Activated B cell treated with CpG ODN at 0.5 μM for 24 hours (primary cell): ENCODE data around the gene RFESD. TPM values are rescaled to one million over a fixed set of nuclear protein-coding genes. Genes with fewer than 3 reads are reported as not detected.
"Not testable (repeated sequence)": the region's sequence is repeated elsewhere in the genome, so short reads cannot be mapped to it uniquely, and the experiment has no call there.

ENCODE experiments used
- ATAC-seq: fragments of 200-7000 bp; cut with Tn5 transposase; one replicate; pipeline ENCODE4 v1.10.0; 2021; ENCODE audit warnings: low read depth, mild to moderate bottlenecking, moderate library complexity
- CTCF ChIA-PET: fragments of 350-600 bp; sonication (Branson Sonifier 250); formaldehyde crosslinking; loops from one replicate; lab custom pipeline; 2021; ENCODE audit warnings: antibody characterized with exemption; lab: Charles Lee
- POLR2A ChIA-PET: fragments of 350-600 bp; sonication (Branson Sonifier 250); formaldehyde crosslinking; loops from one replicate; lab custom pipeline; 2021; ENCODE audit warnings: antibody characterized with exemption; lab: Charles Lee
- DNase-seq: peaks from one replicate; pipeline ENCODE4 v3.0.0; 2022
- H3K27ac Mint-ChIP-seq: one replicate; pipeline ENCODE4 v1.8.0; 2020; ENCODE audit warnings: mixed read lengths
- H3K27me3 Mint-ChIP-seq: one replicate; pipeline ENCODE4 v1.8.0; 2021; ENCODE audit warnings: mixed read lengths
- H3K36me3 Mint-ChIP-seq: one replicate; pipeline ENCODE4 v1.8.0; 2021; ENCODE audit warnings: low read depth, mixed read lengths
- H3K4me1 Mint-ChIP-seq: one replicate; pipeline ENCODE4 v1.8.0; 2021; ENCODE audit warnings: mixed read lengths
- H3K4me3 Mint-ChIP-seq: one replicate; pipeline ENCODE4 v1.8.0; 2020; ENCODE audit warnings: mild to moderate bottlenecking, mixed read lengths
- H3K9me3 Mint-ChIP-seq: one replicate; pipeline ENCODE4 v1.8.0; 2020; ENCODE audit warnings: mixed read lengths
- intact Hi-C: fragments of 100-400 bp; cut with micrococcal nuclease; formaldehyde crosslinking; loops from one replicate; pipeline ENCODE4 v1.15.1; 2024
- total RNA-seq: library from RNA; stranded (reverse); gene quantifications from 2 replicates; pipeline ENCODE4 v1.2.3, GENCODE V29; 2022
- TF ChIP-seq, protein P1 (sequence below): fragments of 200-600 bp; IDR thresholded peaks from one replicate; pipeline ENCODE4 v1.8.0; 2022; ENCODE audit warnings: antibody characterized with exemption, mild to moderate bottlenecking

The RFESD gene
- total RNA-seq, 1 donor from 2014 or later = 1.8 TPM

DNA sequence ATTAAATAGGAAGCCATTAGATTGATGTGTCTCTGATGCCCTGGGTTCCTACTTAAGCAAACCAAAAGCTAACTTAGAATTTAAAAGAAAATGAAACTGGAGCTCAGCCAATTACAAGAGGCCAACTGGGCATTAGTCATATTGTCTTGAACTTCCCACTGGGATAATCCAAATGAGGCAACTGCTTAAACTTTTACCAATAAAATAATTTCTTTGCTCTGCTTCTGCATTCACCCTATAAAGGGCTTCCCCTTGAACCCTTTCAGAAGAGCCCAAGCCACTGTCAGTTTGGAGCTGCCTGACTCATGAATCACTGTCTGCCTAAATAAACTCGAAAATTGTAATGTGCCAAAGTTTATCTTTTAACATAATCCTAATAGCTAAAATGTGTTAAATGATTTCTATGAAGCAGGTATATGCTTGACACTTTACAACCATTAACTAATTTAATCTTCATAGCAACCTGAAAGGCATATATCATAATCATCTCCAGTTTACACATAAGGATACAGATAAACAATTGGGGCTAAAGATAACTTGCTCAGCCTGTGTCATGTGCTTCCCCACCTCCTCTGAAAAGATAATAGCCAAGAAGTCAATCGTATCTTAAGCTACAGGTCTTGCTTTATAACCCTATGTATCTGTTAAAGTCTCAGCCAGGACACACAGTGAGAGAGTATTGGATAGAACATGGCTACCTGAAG, 15.2 kb upstream of the RFESD start:
- POLR2A ChIA-PET = interaction anchor here (0.9 to 2.0 kb wide), 5 partner anchors 8 to 129 kb away, joined by 3 to 18 read pairs (median 7); partner anchors contain the start of genes ARSK, RFESD and SKIC3
- Mint-ChIP-seq H3K4me3 (no peak overlapping the region), H3K4me1 (peaks cover 10% of the 10 kb centered on the region), H3K27me3 (peaks cover 1% of the 10 kb centered on the region), H3K9me3 (peaks cover 12% of the 10 kb centered on the region), H3K36me3 (no peaks in the 10 kb centered on the region), H3K27ac (peak overlapping the region; percentile 92)
- TF ChIP-seq, protein P1, sequence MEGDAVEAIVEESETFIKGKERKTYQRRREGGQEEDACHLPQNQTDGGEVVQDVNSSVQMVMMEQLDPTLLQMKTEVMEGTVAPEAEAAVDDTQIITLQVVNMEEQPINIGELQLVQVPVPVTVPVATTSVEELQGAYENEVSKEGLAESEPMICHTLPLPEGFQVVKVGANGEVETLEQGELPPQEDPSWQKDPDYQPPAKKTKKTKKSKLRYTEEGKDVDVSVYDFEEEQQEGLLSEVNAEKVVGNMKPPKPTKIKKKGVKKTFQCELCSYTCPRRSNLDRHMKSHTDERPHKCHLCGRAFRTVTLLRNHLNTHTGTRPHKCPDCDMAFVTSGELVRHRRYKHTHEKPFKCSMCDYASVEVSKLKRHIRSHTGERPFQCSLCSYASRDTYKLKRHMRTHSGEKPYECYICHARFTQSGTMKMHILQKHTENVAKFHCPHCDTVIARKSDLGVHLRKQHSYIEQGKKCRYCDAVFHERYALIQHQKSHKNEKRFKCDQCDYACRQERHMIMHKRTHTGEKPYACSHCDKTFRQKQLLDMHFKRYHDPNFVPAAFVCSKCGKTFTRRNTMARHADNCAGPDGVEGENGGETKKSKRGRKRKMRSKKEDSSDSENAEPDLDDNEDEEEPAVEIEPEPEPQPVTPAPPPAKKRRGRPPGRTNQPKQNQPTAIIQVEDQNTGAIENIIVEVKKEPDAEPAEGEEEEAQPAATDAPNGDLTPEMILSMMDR = no peak
- intact Hi-C loops = no loop called here
- CTCF ChIA-PET = interaction anchor here (1.0 to 1.7 kb wide), 4 partner anchors 10 to 160 kb away, joined by 3 to 6 read pairs (median 4); no protein-coding TSS in a partner anchor
- ATAC-seq (peak; percentile 3), DNase-seq (no peak)

DNA sequence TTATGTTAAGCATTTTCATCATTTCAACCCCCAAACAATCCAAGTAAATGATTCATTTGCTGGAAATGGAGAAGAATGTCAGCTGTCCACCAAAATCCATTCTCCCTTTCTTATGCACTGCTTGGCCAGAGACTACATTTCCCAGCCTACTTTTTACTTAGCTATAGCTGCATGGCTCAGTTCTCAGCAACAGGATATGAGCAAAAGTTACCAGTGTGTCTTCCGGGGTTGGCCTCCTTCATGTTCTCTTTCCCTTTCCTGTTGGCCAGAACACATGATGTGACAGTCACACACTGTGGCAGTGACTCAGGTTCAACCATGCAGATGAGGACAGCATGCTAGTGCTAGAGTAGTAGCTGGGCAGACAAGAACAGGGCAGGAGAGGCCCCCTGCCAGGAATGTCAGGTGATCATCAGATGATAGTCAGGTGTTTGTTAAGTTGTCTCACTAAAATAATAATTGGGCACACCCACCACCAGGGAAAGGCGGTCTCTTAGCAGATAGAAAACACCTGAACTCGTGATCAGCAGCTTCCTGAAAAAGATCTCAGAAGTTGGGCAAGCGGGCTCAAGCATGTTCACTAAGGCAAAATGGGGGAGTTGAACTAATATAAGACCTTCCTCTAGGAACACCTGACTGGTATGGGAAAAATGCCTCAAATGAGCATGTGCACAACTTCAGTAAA, 14.4 kb upstream of the RFESD start:
- Mint-ChIP-seq H3K4me3 (peak overlapping the region; percentile 24), H3K27me3 (peaks cover 1% of the 10 kb centered on the region), H3K36me3 (no peaks in the 10 kb centered on the region), H3K27ac (peak overlapping the region; percentile 92), H3K4me1 (peaks cover 10% of the 10 kb centered on the region), H3K9me3 (peaks cover 12% of the 10 kb centered on the region)
- DNase-seq = no peak
- intact Hi-C loops = loop anchor here (1.0 kb wide), 3 partner anchors 11 to 329 kb away; partner anchors contain the start of genes ELL2 and RFESD
- TF ChIP-seq, protein P1 = no peak
- ATAC-seq = peak; percentile 97
- ChIA-PET CTCF (interaction anchor here (1.1 to 1.7 kb wide), 3 partner anchors 10 to 149 kb away, joined by 3 to 6 read pairs (median 4); no protein-coding TSS in a partner anchor), POLR2A (interaction anchor here (0.6 to 2.0 kb wide), 7 partner anchors 9 to 1551 kb away, joined by 3 to 18 read pairs (median 5); partner anchors contain the start of genes ARSK, RFESD and SKIC3)

DNA sequence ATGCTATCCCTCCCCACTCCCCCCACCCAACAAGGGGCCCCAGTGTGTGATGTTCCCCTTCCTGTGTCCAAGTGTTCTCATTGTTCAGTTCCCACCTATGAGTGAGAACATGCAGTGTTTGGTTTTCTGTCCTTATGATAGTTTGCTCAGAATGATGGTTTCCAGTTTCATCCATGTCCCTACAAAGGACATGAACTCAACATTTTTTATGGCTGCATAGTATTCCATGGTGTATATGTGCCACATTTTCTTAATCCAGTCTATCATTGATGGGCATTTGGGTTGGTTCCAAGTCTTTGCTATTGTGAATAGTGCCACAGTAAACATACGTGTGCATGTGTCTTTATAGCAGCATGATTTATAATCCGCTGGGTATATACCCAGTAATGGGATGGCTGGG, 13.6 kb upstream of the RFESD start:
- H3K4me3 Mint-ChIP-seq, H3K27me3 Mint-ChIP-seq, DNase-seq, ATAC-seq, H3K27ac Mint-ChIP-seq, H3K36me3 Mint-ChIP-seq, CTCF ChIA-PET: not testable (repeated sequence)
- Mint-ChIP-seq H3K4me1 (peaks cover 10% of the 10 kb centered on the region), H3K9me3 (peaks cover 12% of the 10 kb centered on the region)
- intact Hi-C loops = loop anchor here (1.0 kb wide), 3 partner anchors 12 to 328 kb away; partner anchors contain the start of genes ELL2 and RFESD
- POLR2A ChIA-PET = interaction anchor here (1.5 kb wide), 1 partner anchor 14 kb away, joined by 18 read pairs; the partner anchor contains the start of gene RFESD

DNA sequence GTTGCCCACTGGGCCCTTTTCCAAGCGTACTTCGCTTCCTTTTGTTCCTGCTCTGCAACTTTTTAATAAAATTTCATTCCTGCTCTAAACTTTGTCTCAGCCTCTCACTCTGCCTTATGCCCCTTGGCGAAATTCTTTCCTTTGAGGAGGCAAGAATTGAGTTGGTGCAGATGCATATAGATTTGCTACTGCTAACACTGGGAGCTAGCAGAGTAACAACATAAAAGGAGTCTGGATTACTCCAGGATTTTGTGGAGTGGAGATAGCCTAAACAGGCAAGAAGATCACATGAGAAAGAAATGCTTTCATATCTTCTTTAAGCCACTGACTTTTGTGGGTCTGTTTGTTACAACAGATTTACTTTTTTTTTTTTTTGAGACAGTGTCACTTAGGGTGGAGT, 12.9 kb upstream of the RFESD start:
- intact Hi-C loops = no loop called here
- POLR2A ChIA-PET = interaction anchor here (1.3 kb wide), 1 partner anchor 13 kb away, joined by 3 read pairs; no protein-coding TSS in a partner anchor
- Mint-ChIP-seq H3K27me3 (peaks cover 1% of the 10 kb centered on the region), H3K36me3 (no peaks in the 10 kb centered on the region), H3K27ac (no peak overlapping the region), H3K4me1 (peaks cover 10% of the 10 kb centered on the region), H3K9me3 (peaks cover 12% of the 10 kb centered on the region), H3K4me3 (no peak overlapping the region)
- TF ChIP-seq, protein P1 = no peak
- ATAC-seq (no peak), DNase-seq (no peak)
- CTCF ChIA-PET = no interaction called here

DNA sequence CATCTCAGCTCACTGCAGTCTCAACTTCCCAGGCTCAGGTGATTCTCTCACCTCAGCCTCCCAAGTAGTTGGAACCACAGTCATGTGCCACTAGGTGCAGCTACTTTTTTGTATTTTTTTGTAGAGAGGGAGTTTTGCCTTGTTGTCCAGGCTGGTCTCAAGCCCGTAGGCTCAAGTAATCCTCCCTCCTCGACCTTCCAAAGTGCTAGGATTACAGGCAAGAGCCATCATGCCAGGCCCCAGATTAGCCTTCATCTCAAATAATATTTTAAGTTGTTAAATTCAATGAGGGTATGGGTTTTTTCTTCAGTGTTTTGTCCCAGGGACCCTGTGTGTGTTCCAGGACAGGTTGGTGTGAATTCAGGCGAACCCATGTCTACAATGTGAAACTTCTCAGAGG, 12.5 kb upstream of the RFESD start:
- H3K4me1 Mint-ChIP-seq = peaks cover 10% of the 10 kb centered on the region
- peaks cover 12% of the 10 kb centered on the region for H3K9me3 Mint-ChIP-seq
- peaks cover 1% of the 10 kb centered on the region for H3K27me3 Mint-ChIP-seq
- DNase-seq = no peak
- H3K4me3 Mint-ChIP-seq = no peak overlapping the region
- TF ChIP-seq, protein P1 = no peak
- CTCF ChIA-PET = no interaction called here
- POLR2A ChIA-PET = interaction anchor here (1.3 kb wide), 1 partner anchor 13 kb away, joined by 3 read pairs; no protein-coding TSS in a partner anchor
- intact Hi-C loops = no loop called here
- no peaks in the 10 kb centered on the region for H3K36me3 Mint-ChIP-seq
- H3K27ac Mint-ChIP-seq = no peak overlapping the region
- no peak for ATAC-seq
